T-cell (primary cell): ENCODE measurements around the gene CDH13. TPM values are rescaled to one million over a fixed set of nuclear protein-coding genes. Genes with fewer than 3 reads are reported as not detected.

Experiments
- ATAC-seq, 4 experiments: fragments of 200-7000 bp in 3 of 4; fragments of 150-1000 bp in 1 of 4; cut with Tn5 transposase; replicated peaks in 1 of 4; 1 replicate in 3 of 4; 2 replicates in 1 of 4; pipeline ENCODE4 v1.10.0; 2021; ENCODE audit warnings: moderate library complexity in 3 of 4, mild to moderate bottlenecking in 2 of 4, moderate number of reproducible peaks in 1 of 4
- CTCF ChIA-PET, 2 donors: fragments of 300-600 bp; sonication (Branson Sonifier 250); formaldehyde crosslinking; loops; one replicate each; lab custom pipeline; 2022; ENCODE audit warnings: antibody characterized with exemption in 2 of 2; lab: Charles Lee
- POLR2A ChIA-PET, 2 donors: fragments of 300-600 bp; sonication (Branson Sonifier 250); formaldehyde crosslinking; loops; one replicate each; lab custom pipeline; 2022; ENCODE audit warnings: antibody characterized with exemption in 2 of 2; lab: Charles Lee
- DNase-seq, 35 experiments: peaks; one replicate each; pipeline versions ENCODE4 v3.0.0 to v3.0.0-alpha.2; 2013 to 2023
- H3K27ac ChIP-seq: one replicate; pipeline ENCODE4 v1.5.1; 2013; ENCODE audit warnings: low read length
- H3K27me3 ChIP-seq, 2 experiments: replicated peaks in 1 of 2; 1 replicate in 1 of 2; 2 replicates in 1 of 2; pipeline versions ENCODE4 v1.6.1 to v1.7.0; 2013; ENCODE audit warnings: low read length in 1 of 2, mixed read lengths in 1 of 2; ENCODE audit not compliant: control insufficient read depth in 2 of 2, insufficient read depth in 2 of 2; ENCODE audit errors: extremely low read depth in 1 of 2
- H3K36me3 ChIP-seq, 2 donors: 1 replicate in 1 of 2; 2 replicates in 1 of 2; pipeline versions ENCODE4 v1.6.1 to v1.7.0; 2013; ENCODE audit warnings: low read length in 1 of 2; ENCODE audit not compliant: control insufficient read depth in 2 of 2, insufficient read depth in 1 of 2; ENCODE audit errors: extremely low read depth in 1 of 2
- H3K4me1 ChIP-seq, 2 experiments: 1 replicate in 1 of 2; 2 replicates in 1 of 2; pipeline versions ENCODE4 v1.6.1 to v1.7.0; 2013; ENCODE audit warnings: low read length in 2 of 2, mixed read lengths in 1 of 2; ENCODE audit not compliant: insufficient read depth in 2 of 2, control insufficient read depth in 1 of 2; ENCODE audit errors: extremely low read depth in 1 of 2
- H3K4me3 ChIP-seq, 2 donors: 1 replicate in 1 of 2; 2 replicates in 1 of 2; pipeline versions ENCODE4 v1.5.1 to v1.7.0; 2013; ENCODE audit warnings: mild to moderate bottlenecking in 2 of 2, low read length in 1 of 2, moderate library complexity in 1 of 2; ENCODE audit not compliant: control insufficient read depth in 1 of 2; ENCODE audit errors: extremely low read depth in 1 of 2
- H3K9me3 ChIP-seq: 2 replicates; pipeline ENCODE4 v1.7.0; 2013
- H3K27ac Mint-ChIP-seq, 2 donors: one replicate each; pipeline ENCODE4 v1.8.0; 2020 to 2021; ENCODE audit warnings: mild to moderate bottlenecking in 2 of 2, mixed read lengths in 2 of 2
- H3K27me3 Mint-ChIP-seq, 2 donors: one replicate each; pipeline ENCODE4 v1.8.0; 2021 to 2022; ENCODE audit warnings: mixed read lengths in 2 of 2
- H3K36me3 Mint-ChIP-seq: one replicate; pipeline ENCODE4 v1.8.0; 2021; ENCODE audit warnings: mixed read lengths
- H3K4me1 Mint-ChIP-seq, 3 donors: one replicate each; pipeline ENCODE4 v1.8.0; 2020 to 2022; ENCODE audit warnings: mixed read lengths in 3 of 3, mild to moderate bottlenecking in 1 of 3
- H3K4me3 Mint-ChIP-seq, 3 donors: one replicate each; pipeline ENCODE4 v1.8.0; 2020 to 2022; ENCODE audit warnings: mild to moderate bottlenecking in 3 of 3, mixed read lengths in 3 of 3, moderate library complexity in 3 of 3
- H3K9me3 Mint-ChIP-seq, 3 donors: one replicate each; pipeline ENCODE4 v1.8.0; 2020 to 2022; ENCODE audit warnings: mixed read lengths in 3 of 3
- WGBS: methylation state at CpG from one replicate; pipeline ENCODE4 v1.1.5; 2013; ENCODE audit warnings: missing lambda C conversion rate; ENCODE audit not compliant: insufficient coverage; 5-methylcytosine and 5-hydroxymethylcytosine counted together
- total RNA-seq, 35 experiments: library from RNA in 6 of 35; stranded (reverse) in 6 of 35; fragments of 120-200 nt in 1 of 35; gene quantifications; one replicate each; pipeline versions ENCODE4 v1.2.1 to v1.2.4 and lab custom pipeline; 2013 to 2026

Gene CDH13
- total RNA-seq, 5 donors from 2014 or later (not counting 1 experiment from before 2014, with no cell fraction given), result not detected

GRCh38 chr16:83002351-83003334, 375.9 kb downstream of the CDH13 start:
- Histone ChIP-seq H3K27ac (no peak overlapping the region), H3K9me3 (no peaks in the 10 kb centered on the region), H3K4me3 (no peak overlapping the region), H3K4me1 (no peaks in the 10 kb centered on the region), H3K27me3 (no peaks in the 10 kb centered on the region), H3K36me3 (no peaks in the 10 kb centered on the region)
- CTCF ChIA-PET, result interaction anchor here in 1 of 2 donors (0.7 kb wide), 1 partner anchor 67 kb away, joined by 3 read pairs; no protein-coding TSS in a partner anchor
- DNase-seq (no peak), ATAC-seq (no peak)
- WGBS, result 76% methylated on average over 5 of the region's 8 CpGs
- H3K27me3 Mint-ChIP-seq, result no peaks in the 10 kb centered on the region
- peaks cover 2 to 8% (median 4%) of the 10 kb centered on the region in 3 donors for H3K9me3 Mint-ChIP-seq
- POLR2A ChIA-PET, result no interaction called here
- H3K4me1 Mint-ChIP-seq, result no peaks in the 10 kb centered on the region
- H3K36me3 Mint-ChIP-seq, result no peaks in the 10 kb centered on the region
- no peak overlapping the region for H3K27ac Mint-ChIP-seq
- no peak overlapping the region for H3K4me3 Mint-ChIP-seq

- Histone ChIP-seq H3K9me3 (no peaks in the 10 kb centered on the region), H3K27ac (no peak overlapping the region), H3K36me3 (no peaks in the 10 kb centered on the region), H3K4me1 (no peaks in the 10 kb centered on the region), H3K27me3 (no peaks in the 10 kb centered on the region), H3K4me3 (no peak overlapping the region)
- peaks cover 2 to 20% (median 14%) of the 10 kb centered on the region in 3 donors for H3K9me3 Mint-ChIP-seq
- ChIA-PET POLR2A (no interaction called here), CTCF (no interaction called here)
- no peak overlapping the region for H3K4me3 Mint-ChIP-seq
- no peaks in the 10 kb centered on the region for H3K36me3 Mint-ChIP-seq
- WGBS, result no CpG with 5 or more reads among the region's 4 CpGs
- ATAC-seq, result no peak
- no peaks in the 10 kb centered on the region for H3K4me1 Mint-ChIP-seq
- DNase-seq, result no peak
- peaks cover 2 to 6% of the 10 kb centered on the region in 2 donors for H3K27me3 Mint-ChIP-seq
- H3K27ac Mint-ChIP-seq, result no peak overlapping the region
Measured at GRCh38 chr16:83004868-83005652, 378.3 kb downstream of the CDH13 start.

DNA sequence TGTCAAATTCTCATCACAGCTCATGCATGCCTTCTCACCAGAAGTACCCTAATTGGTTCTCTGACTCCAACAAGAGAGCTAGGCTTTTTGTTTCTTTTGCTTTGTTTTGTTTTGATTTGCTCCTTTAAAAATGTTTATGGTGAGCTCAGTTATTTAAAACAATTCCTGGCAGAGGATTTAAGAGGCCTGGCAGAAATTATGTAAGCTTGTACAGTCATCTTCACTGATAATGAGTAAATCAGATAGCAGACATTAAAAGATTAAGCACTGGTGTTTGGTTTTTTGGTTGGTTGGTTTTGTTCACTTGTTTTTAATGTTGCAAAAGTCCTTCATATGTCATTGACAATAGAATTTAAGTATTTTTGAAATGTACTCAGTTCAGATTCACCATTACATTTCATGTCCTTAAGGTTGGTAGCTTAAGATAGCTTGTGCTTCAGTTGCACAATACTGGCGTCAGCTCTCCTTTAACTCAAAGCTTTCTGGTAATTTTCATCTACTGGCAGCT, 378.9 kb downstream of the CDH13 start:
- Mint-ChIP-seq H3K9me3 (peaks cover 2 to 19% (median 14%) of the 10 kb centered on the region in 3 donors), H3K36me3 (no peaks in the 10 kb centered on the region), H3K27ac (no peak overlapping the region), H3K4me3 (no peak overlapping the region), H3K27me3 (peaks cover 2 to 6% of the 10 kb centered on the region in 2 donors), H3K4me1 (no peaks in the 10 kb centered on the region)
- POLR2A ChIA-PET, result no interaction called here
- Histone ChIP-seq H3K4me1 (no peaks in the 10 kb centered on the region), H3K27ac (no peak overlapping the region), H3K27me3 (no peaks in the 10 kb centered on the region), H3K9me3 (no peaks in the 10 kb centered on the region), H3K4me3 (no peak overlapping the region), H3K36me3 (no peaks in the 10 kb centered on the region)
- no peak for DNase-seq
- WGBS, result 60% methylated on average over 1 of the region's 1 CpG
- CTCF ChIA-PET, result interaction anchor here in 1 of 2 donors (0.6 kb wide), 1 partner anchor 174 kb away, joined by 9 read pairs; no protein-coding TSS in a partner anchor
- no peak for ATAC-seq

DNA sequence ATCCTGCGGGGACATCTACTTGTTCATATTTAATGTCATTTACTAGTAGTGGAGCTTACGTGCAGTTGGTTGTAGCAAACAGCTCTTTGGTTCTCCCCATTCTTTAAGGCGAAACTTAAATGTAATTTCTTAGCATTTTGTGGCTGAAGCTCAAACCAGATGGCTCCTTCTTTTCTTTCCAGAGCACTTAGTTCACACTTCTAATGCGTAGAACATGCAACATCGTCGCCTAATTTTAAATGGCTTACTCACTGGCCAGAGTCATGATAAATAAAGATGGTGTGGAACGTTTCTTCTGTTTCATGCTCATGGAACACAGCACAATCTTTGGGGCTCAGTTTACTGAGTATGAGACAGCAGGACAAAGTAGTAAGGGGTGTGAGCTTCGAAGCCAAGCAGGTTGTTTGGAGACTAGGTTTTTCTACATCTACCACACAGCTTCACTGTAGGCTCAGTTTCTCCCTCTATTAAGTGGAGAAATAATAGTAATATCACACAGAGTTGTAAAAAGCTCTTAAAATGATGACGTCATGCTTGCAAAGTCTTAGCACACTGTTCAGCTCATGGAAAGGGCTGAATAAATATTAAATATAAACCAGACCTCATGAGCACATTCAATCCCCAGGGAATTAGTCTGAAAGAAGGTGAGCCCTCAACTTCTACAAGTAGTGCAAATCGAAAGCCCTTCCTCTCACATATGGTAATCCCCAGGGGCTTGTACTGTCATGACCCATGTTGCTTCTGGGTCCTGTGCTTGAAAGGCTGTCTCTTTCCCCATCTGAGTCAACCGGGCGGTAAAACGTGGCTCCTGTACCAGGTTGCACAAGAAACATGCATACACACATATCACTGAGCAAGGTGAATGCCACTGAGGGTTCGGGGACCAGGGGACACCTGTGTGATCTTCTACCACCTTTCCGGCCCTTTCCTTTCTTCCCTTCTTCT, 384.3 kb downstream of the CDH13 start:
- H3K27me3 ChIP-seq, result no peaks in the 10 kb centered on the region
- no peaks in the 10 kb centered on the region for H3K36me3 ChIP-seq
- no peaks in the 10 kb centered on the region for H3K9me3 ChIP-seq
- peaks cover 0 to 12% (median 10%) of the 10 kb centered on the region in 3 donors for H3K9me3 Mint-ChIP-seq
- ChIA-PET CTCF (no interaction called here), POLR2A (no interaction called here)
- H3K4me1 ChIP-seq, result no peaks in the 10 kb centered on the region
- 78% methylated on average over 6 of the region's 15 CpGs for WGBS
- H3K27ac ChIP-seq, result no peak overlapping the region
- H3K4me3 Mint-ChIP-seq, result no peak overlapping the region
- H3K27ac Mint-ChIP-seq, result no peak overlapping the region
- H3K36me3 Mint-ChIP-seq, result no peaks in the 10 kb centered on the region
- ATAC-seq (peak in 1 of 4 experiments; percentile 5), DNase-seq (no peak)
- H3K27me3 Mint-ChIP-seq, result peaks cover 5 to 6% of the 10 kb centered on the region in 2 donors
- no peak overlapping the region for H3K4me3 ChIP-seq
- H3K4me1 Mint-ChIP-seq, result no peaks in the 10 kb centered on the region

GRCh38 chr16:83011939-83012338, 385.2 kb downstream of the CDH13 start:
- Mint-ChIP-seq H3K4me1 (no peaks in the 10 kb centered on the region), H3K36me3 (no peaks in the 10 kb centered on the region), H3K27ac (no peak overlapping the region), H3K27me3 (peaks cover 5 to 6% of the 10 kb centered on the region in 2 donors), H3K4me3 (no peak overlapping the region), H3K9me3 (peaks cover 0 to 12% (median 10%) of the 10 kb centered on the region in 3 donors)
- DNase-seq, result no peak
- ATAC-seq, result no peak
- no peaks in the 10 kb centered on the region for H3K27me3 ChIP-seq
- no peaks in the 10 kb centered on the region for H3K9me3 ChIP-seq
- POLR2A ChIA-PET, result no interaction called here
- CTCF ChIA-PET, result no interaction called here
- no peak overlapping the region for H3K27ac ChIP-seq
- WGBS, result no CpG with 5 or more reads among the region's 2 CpGs
- H3K4me3 ChIP-seq, result no peak overlapping the region
- H3K36me3 ChIP-seq, result no peaks in the 10 kb centered on the region
- H3K4me1 ChIP-seq, result no peaks in the 10 kb centered on the region
